HG03175 (cell line): ENCODE measurements around the gene SPR.
A peak's percentile ranks its signal among the peaks of the same experiment; 100 is the strongest.

ENCODE experiments used
- ATAC-seq: cut with Tn5 transposase; IDR thresholded peaks from one replicate; pipeline ENCODE4 v1.9.1; 2021; ENCODE audit warnings: mild to moderate bottlenecking, moderate library complexity; ENCODE audit not compliant: unreplicated experiment

The SPR gene

DNA sequence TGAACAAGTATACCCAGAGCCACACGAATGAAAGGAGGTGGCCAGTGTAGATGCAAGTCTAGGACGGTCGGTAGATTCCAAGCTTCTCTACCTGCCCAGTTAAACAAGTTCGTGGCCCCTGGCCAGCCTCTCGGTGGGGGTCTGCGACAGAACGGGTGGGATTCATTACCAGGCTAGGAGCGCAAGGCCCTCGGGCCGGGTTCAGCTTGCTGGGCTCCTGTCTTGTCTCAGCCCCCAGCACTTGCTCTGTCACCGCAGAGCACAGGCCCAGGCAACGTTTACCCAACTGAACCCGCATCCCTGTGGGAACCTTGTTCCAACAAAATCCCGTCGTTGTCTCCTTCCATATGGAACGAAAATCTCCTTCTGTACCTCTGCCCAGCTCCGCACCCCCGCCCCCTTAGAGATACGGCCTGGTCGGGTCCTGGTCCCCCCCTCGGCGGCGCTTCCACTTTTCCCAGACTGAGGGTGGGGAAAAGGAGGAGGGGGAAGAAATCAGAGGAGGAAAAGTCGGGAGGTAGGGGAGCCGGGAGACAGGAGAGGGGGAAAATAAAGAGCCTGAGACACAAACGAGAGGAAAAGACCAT lies 28.2 kb downstream of the SPR start:
- ATAC-seq: no peak

DNA sequence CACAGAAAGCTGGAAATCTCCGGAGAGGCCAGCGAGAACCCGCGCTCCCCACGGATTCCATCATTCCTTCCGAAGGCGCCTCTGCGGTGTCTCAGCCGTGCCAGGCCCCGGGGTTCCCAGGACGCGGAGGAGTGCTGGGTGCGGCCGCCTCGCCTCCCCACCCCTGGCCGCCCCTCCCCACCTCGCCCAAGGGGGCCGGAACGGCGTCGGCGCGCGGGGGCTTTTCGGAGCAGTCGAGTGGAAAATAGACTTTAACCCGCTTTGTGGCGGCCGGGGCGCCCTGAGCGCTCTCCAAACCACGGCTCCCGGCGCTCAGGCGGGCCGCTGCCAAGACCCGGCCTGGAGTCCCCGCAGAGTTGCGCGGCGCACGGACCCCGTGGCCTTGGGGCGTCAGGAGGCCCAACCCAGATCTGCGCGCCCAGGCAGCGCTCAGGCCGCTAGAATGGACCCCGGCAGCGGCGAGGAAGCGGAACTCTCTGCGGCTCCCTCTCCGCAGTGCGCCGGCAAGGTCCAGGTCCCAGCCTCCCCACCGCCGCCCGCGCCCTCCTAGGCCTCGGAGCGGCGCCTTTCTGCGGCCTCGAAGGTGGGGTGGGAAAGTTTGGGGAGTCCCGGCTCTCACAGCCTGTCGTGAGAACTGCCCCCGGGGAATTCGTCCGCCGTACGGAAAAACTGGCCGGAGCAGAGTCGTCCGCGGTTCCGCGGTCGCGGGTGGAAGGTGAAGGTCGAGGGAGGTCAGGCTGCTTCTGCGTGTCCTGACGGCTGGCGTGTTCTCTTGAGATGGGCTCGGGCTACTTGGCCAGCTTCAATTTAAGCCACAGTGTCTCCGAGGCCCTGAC lies 28.9 kb downstream of the SPR start:
- ATAC-seq: peak; percentile 51

- ATAC-seq: peak; percentile 10
Observed at GRCh38 chr2:72916743-72917137, 29.5 kb downstream of the SPR start.

GRCh38 chr2:72917138-72917876 lies 30.1 kb downstream of the SPR start, which contains the start of gene EMX1:
EMX1 (plus strand) TSS chr2:72917519; CDS start chr2:72917853, 334 bp downstream.
- no peak for ATAC-seq

DNA sequence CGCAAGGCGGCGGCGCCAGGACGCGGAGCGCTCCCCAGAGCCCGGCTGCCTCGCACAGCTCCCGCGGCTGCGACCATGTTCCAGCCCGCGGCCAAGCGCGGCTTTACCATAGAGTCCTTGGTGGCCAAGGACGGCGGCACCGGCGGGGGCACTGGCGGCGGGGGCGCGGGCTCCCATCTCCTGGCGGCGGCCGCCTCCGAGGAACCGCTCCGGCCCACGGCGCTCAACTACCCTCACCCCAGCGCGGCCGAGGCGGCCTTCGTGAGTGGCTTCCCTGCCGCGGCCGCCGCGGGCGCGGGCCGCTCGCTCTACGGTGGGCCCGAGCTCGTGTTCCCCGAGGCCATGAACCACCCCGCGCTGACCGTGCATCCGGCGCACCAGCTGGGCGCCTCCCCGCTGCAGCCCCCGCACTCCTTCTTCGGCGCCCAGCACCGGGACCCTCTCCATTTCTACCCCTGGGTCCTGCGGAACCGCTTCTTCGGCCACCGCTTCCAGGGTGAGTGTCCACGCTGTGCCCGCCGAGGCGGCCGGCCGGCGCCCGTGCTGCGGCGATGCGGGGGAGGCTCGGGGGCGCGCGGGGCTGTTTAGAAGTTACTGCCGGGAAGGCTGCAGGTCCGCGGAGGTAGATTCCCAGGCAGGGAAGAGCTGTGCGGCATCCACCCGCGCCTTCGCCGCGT lies 30.8 kb downstream of the SPR start:
- ATAC-seq: no peak

DNA sequence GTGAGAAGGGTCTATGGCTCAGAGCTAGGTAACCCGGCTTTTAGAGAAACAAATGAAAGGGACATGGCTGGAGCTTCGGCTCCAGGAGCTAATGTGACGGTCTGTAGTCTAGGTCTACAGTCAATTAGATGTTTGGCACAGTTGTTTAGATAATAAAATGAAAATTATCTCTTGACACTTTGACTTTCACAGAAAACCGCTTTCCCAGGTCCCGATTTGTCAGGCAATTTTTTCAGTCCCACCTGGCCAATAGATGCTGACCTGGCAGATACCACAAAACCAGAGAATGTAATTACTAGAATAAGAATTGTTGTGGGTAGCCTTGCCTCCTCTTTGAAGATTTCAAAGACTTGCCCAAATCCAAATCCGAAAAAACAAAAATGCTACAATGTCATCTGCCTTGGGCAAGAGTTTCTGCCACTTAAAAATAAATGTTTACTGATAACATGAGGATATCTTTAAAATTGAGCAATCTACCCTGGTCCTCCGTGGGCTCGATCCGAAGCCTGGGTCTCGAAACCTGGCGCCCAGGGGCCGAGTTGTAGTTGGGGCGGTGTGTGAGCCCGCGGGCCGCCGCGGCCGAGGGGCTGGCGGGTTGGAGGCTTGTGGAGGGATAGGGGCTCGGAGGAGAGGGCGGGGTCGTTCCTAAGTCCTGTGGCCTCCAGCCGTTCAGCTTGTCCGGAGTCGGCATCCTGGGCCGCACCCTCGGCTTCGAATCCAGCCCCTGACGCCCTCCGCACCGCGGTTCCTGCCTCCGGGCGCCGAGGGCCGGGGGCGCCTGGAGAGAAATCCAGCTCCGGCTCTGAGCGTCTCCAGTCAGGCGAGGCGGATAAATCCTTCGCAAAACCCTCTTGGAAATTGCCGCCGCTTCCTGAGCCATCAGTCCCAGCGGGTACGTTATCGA lies 32.5 kb downstream of the SPR start:
- ATAC-seq: no peak

- no peak for ATAC-seq
Observed at GRCh38 chr2:72920318-72921087, 33.3 kb downstream of the SPR start.

DNA sequence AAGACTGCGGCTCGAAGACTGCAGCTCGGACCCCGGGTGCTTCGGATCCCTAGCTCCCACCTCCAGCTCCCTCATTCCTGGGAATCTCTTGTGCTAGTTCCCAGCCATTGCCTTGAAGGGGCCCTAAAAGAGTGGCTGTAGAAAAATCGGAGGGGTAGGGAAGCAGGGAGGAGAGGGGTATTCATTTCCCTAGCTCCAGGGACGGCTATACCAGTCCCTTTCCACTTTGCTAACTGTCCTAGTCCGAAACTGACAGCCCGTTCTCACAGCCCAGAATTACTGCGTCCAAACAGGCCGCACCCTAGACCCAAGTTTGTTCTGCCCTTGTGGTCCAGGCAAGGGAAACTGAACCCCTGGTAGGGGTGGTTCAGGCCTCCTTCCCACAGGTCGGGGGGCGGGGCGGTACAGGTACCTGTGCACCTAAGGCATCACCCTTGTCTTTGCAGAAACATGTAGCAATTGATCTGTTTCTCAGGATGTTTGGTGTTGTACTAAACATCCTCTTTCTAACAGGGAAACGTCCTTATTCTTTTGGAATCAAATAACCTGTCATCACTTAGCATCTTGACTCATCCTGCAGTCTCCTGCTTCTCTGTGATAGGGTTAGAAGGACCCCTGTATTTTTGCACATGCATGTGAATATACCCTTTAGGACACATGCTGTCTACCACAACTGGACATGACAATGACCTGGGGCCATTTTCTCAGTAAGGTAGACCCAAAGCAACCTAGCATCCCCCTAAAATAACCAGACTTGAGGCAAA lies 34.1 kb downstream of the SPR start:
- no peak for ATAC-seq

DNA sequence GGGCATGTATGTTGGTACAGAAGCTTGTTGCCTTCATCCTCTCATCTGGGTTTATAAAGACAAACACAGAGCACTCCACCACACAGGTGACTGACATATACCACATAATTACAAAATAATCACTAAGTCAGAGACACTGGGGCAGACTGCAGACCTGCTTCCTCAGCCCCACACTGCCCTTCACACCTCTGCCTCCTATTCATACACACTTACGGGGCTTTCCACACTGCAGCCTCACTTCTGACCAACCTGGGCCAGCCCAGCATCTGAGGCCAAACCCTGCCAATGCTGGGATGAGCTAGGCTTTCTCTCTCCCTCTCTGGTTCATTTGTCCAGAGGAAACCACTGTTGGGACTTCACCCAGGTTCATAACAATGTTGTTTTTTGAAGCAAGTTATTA lies 34.6 kb downstream of the SPR start:
- no peak for ATAC-seq

GRCh38 chr2:72923833-72924352 lies 36.7 kb downstream of the SPR start:
- no peak for ATAC-seq

- no peak for ATAC-seq
Observed at GRCh38 chr2:72924353-72925240, 37.4 kb downstream of the SPR start.

DNA sequence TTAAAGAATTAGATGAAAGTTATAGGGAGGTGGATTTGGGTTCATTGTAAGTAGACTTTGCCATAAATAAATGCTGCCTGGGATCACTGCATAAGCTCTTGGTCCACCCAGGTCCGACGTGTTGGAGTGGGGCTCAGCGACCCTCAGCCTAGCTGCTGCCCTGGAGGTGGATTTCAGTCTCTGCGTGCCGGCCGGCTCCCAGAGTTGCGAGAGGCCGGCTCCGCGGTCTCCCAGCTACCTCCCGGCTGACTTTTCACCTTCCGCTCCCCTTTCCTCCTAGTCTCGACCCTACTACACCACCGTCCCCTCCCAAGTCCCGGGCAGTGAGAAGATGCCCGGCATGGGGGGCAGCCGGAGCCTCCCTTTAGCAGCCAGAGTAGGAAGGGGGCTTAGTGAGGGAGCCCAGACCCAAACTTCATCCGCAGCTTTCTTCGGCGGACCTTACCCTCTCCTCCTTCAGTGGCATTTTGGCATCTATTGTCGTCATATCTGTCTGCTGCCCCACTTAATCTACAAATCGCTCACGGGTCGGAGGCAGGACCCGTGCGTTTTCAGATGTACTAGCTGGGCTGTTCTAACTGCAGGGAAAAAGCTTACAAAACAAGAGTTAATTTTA lies 38.2 kb downstream of the SPR start:
- ATAC-seq: no peak

GRCh38 chr2:72926368-72926767 lies 39.2 kb downstream of the SPR start:
- no peak for ATAC-seq

- no peak for ATAC-seq
Observed at GRCh38 chr2:72926811-72927465, 39.7 kb downstream of the SPR start.

DNA sequence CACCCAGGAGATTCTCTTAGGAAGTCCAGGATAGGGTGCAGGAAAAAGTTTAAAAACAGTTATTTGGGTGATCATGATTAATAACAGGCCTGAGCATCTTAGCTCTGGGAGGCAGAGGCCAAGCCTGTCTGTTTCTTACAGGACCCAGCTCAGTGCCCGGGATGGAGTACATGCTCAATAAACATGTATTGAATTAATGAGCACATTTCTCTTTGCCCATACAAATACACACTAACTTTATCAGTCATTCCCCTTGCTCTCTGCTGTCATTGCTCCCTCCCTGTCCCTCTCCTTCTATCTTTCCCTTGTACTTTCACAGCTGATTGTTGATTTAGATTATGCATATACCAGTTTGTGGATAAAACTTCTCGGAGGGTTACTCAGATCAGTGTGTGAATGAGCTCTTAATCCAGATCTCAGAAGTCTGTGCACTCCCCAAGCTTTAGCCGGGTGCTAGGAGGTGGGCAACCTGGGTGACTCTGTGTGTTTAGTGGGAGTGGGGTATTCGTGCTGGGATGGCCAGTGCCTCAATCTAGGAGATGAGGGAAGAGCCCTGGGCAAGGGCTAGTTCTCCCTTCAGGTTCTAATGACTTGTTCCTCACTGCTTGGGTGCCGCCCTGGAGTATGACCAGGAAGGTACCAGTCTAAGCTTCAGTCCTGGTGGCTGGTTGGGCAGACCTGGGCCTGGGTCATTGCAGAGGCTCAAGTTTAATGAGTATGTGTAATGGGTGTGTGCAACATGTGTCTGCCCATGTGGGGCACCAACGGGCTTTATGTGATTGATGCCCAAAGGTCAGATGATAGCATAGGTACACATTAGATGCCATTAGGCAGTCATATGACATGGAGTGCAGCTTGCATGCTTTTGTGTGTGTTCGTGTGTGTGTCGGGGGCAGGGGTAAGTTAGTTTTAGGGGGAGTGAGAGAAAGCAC lies 40.7 kb downstream of the SPR start:
- no peak for ATAC-seq
